Measurements from ENCODE around the gene HSPH1.

HSPH1 gene

GRCh38 chr13:31138515-31138914, 23.2 kb downstream of the HSPH1 start:
- H3K79me2 ChIP-seq (ENCODE audit: insufficient read depth, low read length), result peaks cover 12% of the 10 kb centered on the region; the same call in 1 of the 2 replicates
- no peaks in the 10 kb centered on the region for H3K27me3 ChIP-seq (ENCODE audit: insufficient read depth, low read length, poor library complexity, severe bottlenecking)
- H3K9ac ChIP-seq (ENCODE audit: low read depth, low read length, poor library complexity, severe bottlenecking), result no peak overlapping the region
- no peaks in the 10 kb centered on the region for H4K20me1 ChIP-seq (ENCODE audit: insufficient read depth, low read length, poor library complexity, severe bottlenecking)
- H3K4me2 ChIP-seq (ENCODE audit: low read depth, low read length, poor library complexity, severe bottlenecking), result no peak overlapping the region
- H3K9me2 ChIP-seq (replicated peaks; ENCODE audit: low read depth, low read length), result no peaks in the 10 kb centered on the region
- H2AFZ ChIP-seq (ENCODE audit: low read length), result no peak overlapping the region
- TF ChIP-seq EZH2phosphoT487 (IDR thresholded peaks at IDR 0.05; ENCODE audit: borderline replicate concordance) (no peak), CTCF (conservative IDR thresholded peaks at IDR 0.05; ENCODE audit: low read length) (no peak)
- H3K4me3 ChIP-seq (ENCODE audit: low read length, poor library complexity, severe bottlenecking), result no peak overlapping the region
- H3K9me3 ChIP-seq (ENCODE audit: insufficient read depth, low read depth, low read length), result no peaks in the 10 kb centered on the region
- no peaks in the 10 kb centered on the region for H3F3A ChIP-seq (ENCODE audit: low read depth)
- peaks cover 86% of the 10 kb centered on the region for H3K36me3 ChIP-seq (ENCODE audit: insufficient read depth, low read length)
- H3K4me1 ChIP-seq (ENCODE audit: insufficient read depth, low read length, poor library complexity, severe bottlenecking), result no peaks in the 10 kb centered on the region

GRCh38 chr13:31136724-31137123, 25.0 kb downstream of the HSPH1 start:
- Histone ChIP-seq H3K27me3 (ENCODE audit: insufficient read depth, low read length, poor library complexity, severe bottlenecking) (no peaks in the 10 kb centered on the region), H3K4me1 (ENCODE audit: insufficient read depth, low read length, poor library complexity, severe bottlenecking) (peaks cover 6% of the 10 kb centered on the region), H3F3A (ENCODE audit: low read depth) (no peaks in the 10 kb centered on the region), H3K4me2 (ENCODE audit: low read depth, low read length, poor library complexity, severe bottlenecking) (no peak overlapping the region), H3K9me2 (replicated peaks; ENCODE audit: low read depth, low read length) (no peaks in the 10 kb centered on the region), H3K9me3 (ENCODE audit: insufficient read depth, low read depth, low read length) (no peaks in the 10 kb centered on the region), H3K4me3 (ENCODE audit: low read length, poor library complexity, severe bottlenecking) (no peak overlapping the region), H3K79me2 (ENCODE audit: insufficient read depth, low read length) (peaks cover 2% of the 10 kb centered on the region; the same call in 1 of the 2 replicates), H4K20me1 (ENCODE audit: insufficient read depth, low read length, poor library complexity, severe bottlenecking) (no peaks in the 10 kb centered on the region), H3K9ac (ENCODE audit: low read depth, low read length, poor library complexity, severe bottlenecking) (no peak overlapping the region), H2AFZ (ENCODE audit: low read length) (no peak overlapping the region), H3K36me3 (ENCODE audit: insufficient read depth, low read length) (peaks cover 68% of the 10 kb centered on the region)
- no peak for TF ChIP-seq EZH2phosphoT487 (IDR thresholded peaks at IDR 0.05; ENCODE audit: borderline replicate concordance)
- TF ChIP-seq CTCF (conservative IDR thresholded peaks at IDR 0.05; ENCODE audit: low read length), result no peak

- no peaks in the 10 kb centered on the region for H3K9me2 ChIP-seq (replicated peaks; ENCODE audit: low read depth, low read length)
- TF ChIP-seq CTCF (conservative IDR thresholded peaks at IDR 0.05; ENCODE audit: low read length), result no peak
- no peak for TF ChIP-seq EZH2phosphoT487 (IDR thresholded peaks at IDR 0.05; ENCODE audit: borderline replicate concordance)
- no peaks in the 10 kb centered on the region for H3K9me3 ChIP-seq (ENCODE audit: insufficient read depth, low read depth, low read length)
- no peak overlapping the region for H3K4me2 ChIP-seq (ENCODE audit: low read depth, low read length, poor library complexity, severe bottlenecking)
- H3K4me3 ChIP-seq (ENCODE audit: low read length, poor library complexity, severe bottlenecking), result no peak overlapping the region
- H3K9ac ChIP-seq (ENCODE audit: low read depth, low read length, poor library complexity, severe bottlenecking), result no peak overlapping the region
- no peaks in the 10 kb centered on the region for H3K79me2 ChIP-seq (ENCODE audit: insufficient read depth, low read length)
- peaks cover 16% of the 10 kb centered on the region for H3K4me1 ChIP-seq (ENCODE audit: insufficient read depth, low read length, poor library complexity, severe bottlenecking)
- H3K36me3 ChIP-seq (ENCODE audit: insufficient read depth, low read length), result peaks cover 42% of the 10 kb centered on the region
- no peaks in the 10 kb centered on the region for H3K27me3 ChIP-seq (ENCODE audit: insufficient read depth, low read length, poor library complexity, severe bottlenecking)
- H3F3A ChIP-seq (ENCODE audit: low read depth), result no peaks in the 10 kb centered on the region
- H4K20me1 ChIP-seq (ENCODE audit: insufficient read depth, low read length, poor library complexity, severe bottlenecking), result no peaks in the 10 kb centered on the region
- H2AFZ ChIP-seq (ENCODE audit: low read length), result no peak overlapping the region
Measured at GRCh38 chr13:31134039-31134711, 27.5 kb downstream of the HSPH1 start.
